Gastroesophageal sphincter (tissue), 4 donors: Measurements from ENCODE around the gene VDAC1. TPM values are rescaled to one million over a fixed set of nuclear protein-coding genes. Genes with fewer than 3 reads are reported as not detected.

Experiments used
- ATAC-seq: fragments of 150-250 bp; one replicate; pipeline ENCODE4 v1.9.1; 2016; ENCODE audit warnings: mild to moderate bottlenecking, moderate library complexity
- H3K27ac ChIP-seq, 4 donors: fragments of 200-600 bp; sonication (generic) in 3 of 4; 1 replicate in 3 of 4; 2 replicates in 1 of 4; pipeline ENCODE4 v1.5.1; 2016 to 2019
- H3K27me3 ChIP-seq: fragments of 200-600 bp; sonication (generic); one replicate; pipeline ENCODE4 v1.5.1; 2019
- H3K36me3 ChIP-seq, 2 donors: fragments of 200-600 bp; sonication (generic); one replicate each; pipeline ENCODE4 v1.5.1; 2019; ENCODE audit warnings: control low read depth in 1 of 2
- H3K4me1 ChIP-seq, 3 donors: fragments of 200-600 bp; sonication (generic); 1 replicate in 2 of 3; 2 replicates in 1 of 3; pipeline ENCODE4 v1.5.1; 2016 to 2019; ENCODE audit warnings: control low read depth in 2 of 3
- H3K4me3 ChIP-seq, 2 donors: fragments of 200-600 bp; sonication (generic); one replicate each; pipeline ENCODE4 v1.5.1; 2019; ENCODE audit warnings: mild to moderate bottlenecking in 1 of 2, moderate library complexity in 1 of 2
- H3K9me3 ChIP-seq, 3 donors: fragments of 200-600 bp; sonication (generic); one replicate each; pipeline ENCODE4 v1.5.1; 2017 to 2019; ENCODE audit warnings: control low read depth in 2 of 3
- EP300 ChIP-seq: sonication (generic); formaldehyde crosslinking; IDR thresholded peaks from one replicate; pipeline ENCODE4 v1.6.1; 2017; ENCODE audit warnings: antibody characterized with exemption, mild to moderate bottlenecking
- POLR2A ChIP-seq, 2 donors: fragments of 450-650 bp; IDR thresholded peaks; one replicate each; pipeline ENCODE4 v1.6.1; 2017; ENCODE audit warnings: antibody characterized with exemption in 2 of 2, mild to moderate bottlenecking in 2 of 2, moderate library complexity in 1 of 2
- POLR2AphosphoS5 ChIP-seq: sonication (generic); formaldehyde crosslinking; IDR thresholded peaks from one replicate; pipeline ENCODE4 v1.6.1; 2017; ENCODE audit warnings: antibody characterized with exemption
- WGBS, 2 donors: methylation state at CpG; one replicate each; pipeline ENCODE4 v1.1.5; 2018; ENCODE audit warnings: low coverage in 1 of 2; 5-methylcytosine and 5-hydroxymethylcytosine counted together
- total RNA-seq, 4 donors: library from RNA; depleted of rRNA; stranded (reverse); fragments of >200 nt; gene quantifications; one replicate each; pipeline ENCODE4 v1.1.0, GENCODE V29; 2016
- TF ChIP-seq, protein P1 (sequence below), 4 experiments: fragments of 200-600 bp in 2 of 4; fragments of 450-650 bp in 2 of 4; sonication (generic) in 1 of 4; IDR thresholded peaks; one replicate each; pipeline ENCODE4 v1.5.1; 2017 to 2019; ENCODE audit warnings: antibody characterized with exemption in 4 of 4, mild to moderate bottlenecking in 2 of 4, moderate library complexity in 2 of 4

Gene VDAC1
- total RNA-seq, 4 donors from 2014 or later, result 112 to 157 (median 131) TPM

DNA sequence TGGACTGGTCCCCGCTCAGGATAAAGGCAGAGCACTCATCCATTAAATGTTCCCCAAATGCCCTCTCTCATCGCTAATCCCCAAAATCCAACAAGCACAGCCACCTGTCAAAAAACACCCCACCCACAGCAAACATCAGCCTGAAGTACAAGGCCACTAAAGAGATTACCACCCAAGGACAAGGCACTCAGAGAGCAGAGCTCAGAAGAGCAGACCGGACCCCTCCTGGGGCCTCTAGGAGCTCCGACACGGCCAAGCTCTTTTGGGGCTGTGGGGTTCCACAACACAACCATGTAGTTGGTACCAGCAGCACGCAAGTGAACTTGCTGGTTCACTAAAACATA is 9.8 kb downstream of the VDAC1 start:
- Histone ChIP-seq H3K27me3 (no peaks in the 10 kb centered on the region), H3K4me1 (peaks cover 6 to 89% (median 40%) of the 10 kb centered on the region in 3 donors), H3K36me3 (peaks cover 5 to 21% of the 10 kb centered on the region in 2 donors), H3K9me3 (no peaks in the 10 kb centered on the region), H3K4me3 (peak overlapping the region in 1 of 2 donors; percentile 8), H3K27ac (peak overlapping the region in 3 of 4 donors; percentile 49 to 60 (median 49))
- ATAC-seq, result no peak
- TF ChIP-seq, protein P1, sequence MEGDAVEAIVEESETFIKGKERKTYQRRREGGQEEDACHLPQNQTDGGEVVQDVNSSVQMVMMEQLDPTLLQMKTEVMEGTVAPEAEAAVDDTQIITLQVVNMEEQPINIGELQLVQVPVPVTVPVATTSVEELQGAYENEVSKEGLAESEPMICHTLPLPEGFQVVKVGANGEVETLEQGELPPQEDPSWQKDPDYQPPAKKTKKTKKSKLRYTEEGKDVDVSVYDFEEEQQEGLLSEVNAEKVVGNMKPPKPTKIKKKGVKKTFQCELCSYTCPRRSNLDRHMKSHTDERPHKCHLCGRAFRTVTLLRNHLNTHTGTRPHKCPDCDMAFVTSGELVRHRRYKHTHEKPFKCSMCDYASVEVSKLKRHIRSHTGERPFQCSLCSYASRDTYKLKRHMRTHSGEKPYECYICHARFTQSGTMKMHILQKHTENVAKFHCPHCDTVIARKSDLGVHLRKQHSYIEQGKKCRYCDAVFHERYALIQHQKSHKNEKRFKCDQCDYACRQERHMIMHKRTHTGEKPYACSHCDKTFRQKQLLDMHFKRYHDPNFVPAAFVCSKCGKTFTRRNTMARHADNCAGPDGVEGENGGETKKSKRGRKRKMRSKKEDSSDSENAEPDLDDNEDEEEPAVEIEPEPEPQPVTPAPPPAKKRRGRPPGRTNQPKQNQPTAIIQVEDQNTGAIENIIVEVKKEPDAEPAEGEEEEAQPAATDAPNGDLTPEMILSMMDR (IDR thresholded peaks at IDR 0.05), result no peak
- TF ChIP-seq POLR2AphosphoS5, result no peak
- no peak for TF ChIP-seq POLR2A (IDR thresholded peaks at IDR 0.05)
- TF ChIP-seq EP300, result no peak
- WGBS, 2 donors, result 89% methylated on average over 5 of the region's 6 CpGs; no CpG with 5 or more reads in 1 of the 2 donors

DNA sequence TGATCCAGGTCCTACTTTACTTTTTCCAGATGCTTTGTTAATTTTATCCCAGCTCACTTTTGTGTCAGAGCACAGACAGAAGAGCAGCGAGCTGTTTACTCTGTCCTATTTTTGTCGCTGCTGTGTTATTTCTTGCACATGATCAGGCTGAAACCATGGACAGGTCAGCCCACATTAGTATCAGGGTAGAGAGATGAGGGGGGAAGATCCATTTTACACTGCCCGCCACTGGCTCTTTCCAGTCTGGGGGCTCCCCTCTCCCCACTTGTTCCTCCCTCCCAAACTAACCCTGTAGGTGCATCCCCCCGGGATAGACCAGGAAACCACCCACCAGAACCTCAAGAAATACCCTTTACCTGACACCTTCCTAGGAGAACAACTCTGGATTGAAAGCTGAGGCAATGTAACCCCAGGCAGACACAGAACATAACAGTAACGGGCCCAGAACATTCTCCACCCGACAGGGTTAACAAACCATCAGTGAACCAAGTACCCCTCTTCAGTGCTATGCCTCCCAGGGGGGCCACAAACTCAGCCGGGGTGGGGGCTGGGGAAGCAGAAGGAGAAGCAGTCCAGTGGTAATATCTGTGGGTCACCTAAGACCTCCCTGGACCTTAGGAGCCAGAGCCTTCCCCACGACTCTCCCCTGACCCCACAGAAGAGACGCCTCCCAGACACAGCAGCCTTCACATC is 10.3 kb downstream of the VDAC1 start:
- Histone ChIP-seq H3K36me3 (peaks cover 5 to 27% of the 10 kb centered on the region in 2 donors), H3K27me3 (no peaks in the 10 kb centered on the region), H3K27ac (peak overlapping the region in 3 of 4 donors; percentile 49 to 60 (median 49)), H3K4me1 (peaks cover 6 to 84% (median 35%) of the 10 kb centered on the region in 3 donors), H3K9me3 (no peaks in the 10 kb centered on the region), H3K4me3 (no peak overlapping the region)
- no peak for ATAC-seq
- TF ChIP-seq POLR2A (IDR thresholded peaks at IDR 0.05), result no peak
- TF ChIP-seq, protein P1 (IDR thresholded peaks at IDR 0.05), result no peak
- TF ChIP-seq EP300, result no peak
- no peak for TF ChIP-seq POLR2AphosphoS5
- WGBS, 2 donors, result 26 to 59% methylated on average over 3 to 4 of the region's 9 CpGs

DNA sequence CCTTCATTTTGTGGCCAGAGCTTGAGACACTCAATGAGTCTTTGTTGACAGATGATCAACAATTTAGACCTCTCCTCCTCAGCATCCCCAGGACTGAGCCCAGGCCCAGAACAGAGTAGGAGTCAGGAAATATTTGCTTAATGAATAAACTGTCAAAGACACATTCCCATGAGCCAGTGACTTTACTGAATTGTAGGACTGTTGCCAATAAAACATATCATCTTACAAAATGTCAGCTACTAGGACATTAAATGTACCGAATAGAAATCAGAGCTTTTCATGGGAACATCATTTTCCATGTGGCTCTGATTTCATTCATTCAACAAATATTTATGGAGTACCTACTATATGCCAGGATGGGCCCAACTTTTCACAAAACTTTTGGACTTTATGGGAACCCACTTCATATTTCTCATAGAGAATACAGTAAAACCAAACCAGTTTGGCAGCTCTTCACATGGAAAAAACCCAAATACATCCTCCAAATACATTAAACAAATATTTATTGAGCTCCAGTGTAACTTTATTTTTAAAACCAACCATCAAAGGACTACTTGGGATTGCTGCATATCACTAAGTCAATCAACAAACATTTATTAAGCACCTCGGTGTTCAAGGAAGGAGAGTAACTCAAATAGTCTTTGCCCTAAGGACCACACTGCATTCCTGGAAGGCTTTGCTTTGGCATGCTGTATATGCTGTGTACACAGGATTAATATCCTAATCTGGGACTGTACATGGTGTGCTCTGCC is 11.4 kb downstream of the VDAC1 start:
- Histone ChIP-seq H3K27ac (peak overlapping the region in 2 of 4 donors; percentile 18 to 60), H3K36me3 (peaks cover 5 to 37% of the 10 kb centered on the region in 2 donors), H3K27me3 (no peaks in the 10 kb centered on the region), H3K4me1 (peaks cover 6 to 73% (median 35%) of the 10 kb centered on the region in 3 donors), H3K4me3 (no peak overlapping the region), H3K9me3 (no peaks in the 10 kb centered on the region)
- ATAC-seq, result no peak
- WGBS, 2 donors, result 13 to 32% methylated on average over 2 of the region's 2 CpGs
- no peak for TF ChIP-seq EP300
- no peak for TF ChIP-seq POLR2A (IDR thresholded peaks at IDR 0.05)
- TF ChIP-seq POLR2AphosphoS5, result peak; percentile 19
- TF ChIP-seq, protein P1 (IDR thresholded peaks at IDR 0.05), result no peak

DNA sequence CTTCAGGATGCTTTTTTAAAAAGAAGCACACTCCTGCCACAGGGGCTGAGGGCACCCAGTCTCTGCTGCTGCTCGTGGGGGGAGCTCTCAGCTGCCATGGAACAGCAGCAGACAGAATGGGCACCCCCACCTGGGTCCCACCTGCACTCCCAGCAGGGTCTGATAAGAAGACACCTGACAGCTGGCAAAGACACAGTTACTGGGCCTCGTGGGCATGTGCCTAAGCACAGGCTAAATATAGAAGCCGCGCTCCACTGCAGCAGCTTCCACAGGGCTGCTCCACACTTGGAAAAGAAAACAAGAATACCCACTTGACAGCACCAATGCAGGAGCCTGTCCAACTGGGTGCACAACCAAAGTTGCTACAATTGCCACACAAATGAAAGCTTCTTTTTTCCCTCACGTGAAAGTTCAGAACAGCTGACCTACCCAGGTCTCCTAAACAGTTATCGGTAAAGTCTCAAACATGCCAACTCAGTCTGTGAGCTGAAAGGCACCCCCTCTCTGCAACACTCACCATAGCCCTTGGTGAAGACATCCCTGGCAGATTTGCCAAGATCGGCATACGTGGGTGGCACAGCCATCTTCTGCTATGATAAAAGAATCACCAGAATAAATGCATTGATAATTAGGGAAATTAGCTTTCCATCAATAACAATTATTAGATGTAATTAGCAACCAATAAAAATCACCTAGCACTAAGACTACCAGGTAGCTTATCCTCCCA is 12.2 kb downstream of the VDAC1 start:
- Histone ChIP-seq H3K27ac (peak overlapping the region in 2 of 4 donors; percentile 59 to 60), H3K4me3 (no peak overlapping the region)
- 35 to 44% methylated on average over 3 to 6 of the region's 8 CpGs for WGBS, 2 donors

More for the DNA sequence above, 12.2 kb downstream of the VDAC1 start:
- H3K27me3 ChIP-seq, result no peaks in the 10 kb centered on the region
- no peaks in the 10 kb centered on the region for H3K9me3 ChIP-seq
- peak; percentile 44 for ATAC-seq
- peaks cover 6 to 67% (median 35%) of the 10 kb centered on the region in 3 donors for H3K4me1 ChIP-seq
- TF ChIP-seq POLR2A (IDR thresholded peaks at IDR 0.05), result no peak
- TF ChIP-seq POLR2AphosphoS5, result no peak
- no peak for TF ChIP-seq EP300
- peaks cover 5 to 45% of the 10 kb centered on the region in 2 donors for H3K36me3 ChIP-seq
